GM18507 (cell line): ENCODE data around the gene CIDEB.
"Not testable (repeated sequence)": the region's sequence is repeated elsewhere in the genome, so short reads cannot be mapped to it uniquely, and the experiment has no call there.

Source experiments
- DNase-seq: peaks from one replicate; pipeline ENCODE4 v3.0.0; 2011; ENCODE audit warnings: low read depth; ENCODE audit not compliant: insufficient read length; ENCODE audit errors: extremely low spot score
- FAIRE-seq: peaks from 2 replicates; lab custom pipeline; 2011; peaks lifted over from hg19 to GRCh38; lab: Jason Lieb, UNC

The CIDEB gene

GRCh38 chr14:24307575-24308341 is at the start of gene CIDEB:
TSS of gene CIDEB (minus strand) at chr14:24307977. CDS start at chr14:24307858, 119 bp downstream.
- FAIRE-seq (peak; percentile 84), DNase-seq (no peak)

- FAIRE-seq (no peak), DNase-seq (no peak)
These were observed 48.4 kb upstream of the CIDEB start for GRCh38 chr14:24356208-24356607.

GRCh38 chr14:24355009-24355408 is 47.2 kb upstream of the CIDEB start:
- DNase-seq, result no peak

GRCh38 chr14:24354482-24354825 is 46.7 kb upstream of the CIDEB start:
- DNase-seq, FAIRE-seq: not testable (repeated sequence)

More at GRCh38 chr14:24355009-24355408, 47.2 kb upstream of the CIDEB start:
- no peak for FAIRE-seq

- DNase-seq (no peak), FAIRE-seq (no peak)
These were observed 46.0 kb upstream of the CIDEB start for GRCh38 chr14:24353559-24354481.

- no peak for FAIRE-seq
- no peak for DNase-seq
These were observed 43.7 kb upstream of the CIDEB start for GRCh38 chr14:24351517-24351916.

GRCh38 chr14:24349742-24350141 is 42.0 kb upstream of the CIDEB start:
- FAIRE-seq (no peak), DNase-seq (no peak)

GRCh38 chr14:24348186-24348585 is 40.4 kb upstream of the CIDEB start:
- FAIRE-seq (no peak), DNase-seq (no peak)

- no peak for DNase-seq
- no peak for FAIRE-seq
These were observed 39.4 kb upstream of the CIDEB start for GRCh38 chr14:24347134-24347533.

GRCh38 chr14:24343795-24344660 is 36.3 kb upstream of the CIDEB start:
- no peak for DNase-seq
- no peak for FAIRE-seq

GRCh38 chr14:24342889-24343288 is 35.1 kb upstream of the CIDEB start:
- FAIRE-seq, result no peak

GRCh38 chr14:24340606-24341005 is 32.8 kb upstream of the CIDEB start:
- DNase-seq (no peak), FAIRE-seq (no peak)

More at GRCh38 chr14:24342889-24343288, 35.1 kb upstream of the CIDEB start:
- DNase-seq, result no peak

GRCh38 chr14:24339284-24340151 is 31.7 kb upstream of the CIDEB start, which contains the start of gene RIPK3:
TSS of gene RIPK3 (minus strand) at chr14:24339991. CDS start at chr14:24339826, 165 bp downstream.
- FAIRE-seq, result peak; percentile 93

GRCh38 chr14:24338843-24339242 is 31.1 kb upstream of the CIDEB start:
- no peak for DNase-seq
- FAIRE-seq, result no peak

More at GRCh38 chr14:24339284-24340151, 31.7 kb upstream of the CIDEB start, which contains the start of gene RIPK3:
- peak; percentile 70 for DNase-seq

- FAIRE-seq (no peak), DNase-seq (no peak)
These were observed 30.0 kb upstream of the CIDEB start for GRCh38 chr14:24337824-24338175.

GRCh38 chr14:24337144-24337823 is 29.5 kb upstream of the CIDEB start:
- DNase-seq (no peak), FAIRE-seq (no peak)

- DNase-seq (no peak), FAIRE-seq (no peak)
These were observed 27.8 kb upstream of the CIDEB start for GRCh38 chr14:24335461-24336171.
